ENCODE measurements around the gene IFNA2.

DNA sequence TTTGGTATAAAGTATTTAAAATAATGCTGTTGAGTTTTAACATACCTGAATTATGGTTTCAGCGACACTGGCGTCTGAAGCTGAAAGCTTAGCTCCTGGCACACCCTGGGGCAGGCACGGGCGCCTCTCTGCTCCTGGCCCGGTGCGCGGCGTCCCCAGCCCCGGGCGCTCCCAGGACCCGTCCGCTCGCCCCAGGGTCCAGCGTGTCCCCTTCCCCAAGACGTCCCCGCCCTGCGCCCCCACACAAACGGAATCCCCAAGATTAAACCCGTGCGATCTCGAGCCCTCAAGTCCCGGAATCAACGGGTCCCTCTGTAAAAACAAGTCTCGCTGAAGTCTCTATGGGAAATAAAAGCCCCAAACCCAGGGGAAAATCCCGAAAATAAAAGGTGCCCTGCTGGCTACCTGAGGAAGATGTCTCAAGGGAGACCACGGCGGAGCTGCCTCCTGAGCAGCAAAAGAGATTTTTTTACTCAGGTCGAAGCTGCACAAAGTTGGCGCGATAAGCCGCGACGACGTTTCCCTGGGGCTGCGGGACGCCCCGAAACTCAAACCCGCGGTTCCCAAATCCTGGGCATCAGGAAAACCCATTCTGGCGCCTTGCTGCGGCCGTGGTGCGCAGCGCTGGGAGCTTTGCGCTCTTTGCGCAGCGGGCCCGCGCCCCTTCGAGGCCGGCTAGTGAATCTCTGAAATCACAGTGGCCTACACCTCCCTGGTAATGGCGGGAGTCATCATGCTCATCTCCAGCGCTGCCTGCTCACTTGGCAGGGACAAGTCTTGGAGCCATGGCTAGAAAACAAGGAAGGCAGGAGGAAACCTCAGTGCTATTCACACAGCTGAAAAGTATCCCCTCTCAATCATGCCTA, 17.4 kb upstream of the IFNA2 start:
- TF ChIP-seq, protein P1, sequence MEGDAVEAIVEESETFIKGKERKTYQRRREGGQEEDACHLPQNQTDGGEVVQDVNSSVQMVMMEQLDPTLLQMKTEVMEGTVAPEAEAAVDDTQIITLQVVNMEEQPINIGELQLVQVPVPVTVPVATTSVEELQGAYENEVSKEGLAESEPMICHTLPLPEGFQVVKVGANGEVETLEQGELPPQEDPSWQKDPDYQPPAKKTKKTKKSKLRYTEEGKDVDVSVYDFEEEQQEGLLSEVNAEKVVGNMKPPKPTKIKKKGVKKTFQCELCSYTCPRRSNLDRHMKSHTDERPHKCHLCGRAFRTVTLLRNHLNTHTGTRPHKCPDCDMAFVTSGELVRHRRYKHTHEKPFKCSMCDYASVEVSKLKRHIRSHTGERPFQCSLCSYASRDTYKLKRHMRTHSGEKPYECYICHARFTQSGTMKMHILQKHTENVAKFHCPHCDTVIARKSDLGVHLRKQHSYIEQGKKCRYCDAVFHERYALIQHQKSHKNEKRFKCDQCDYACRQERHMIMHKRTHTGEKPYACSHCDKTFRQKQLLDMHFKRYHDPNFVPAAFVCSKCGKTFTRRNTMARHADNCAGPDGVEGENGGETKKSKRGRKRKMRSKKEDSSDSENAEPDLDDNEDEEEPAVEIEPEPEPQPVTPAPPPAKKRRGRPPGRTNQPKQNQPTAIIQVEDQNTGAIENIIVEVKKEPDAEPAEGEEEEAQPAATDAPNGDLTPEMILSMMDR (IDR thresholded peaks at IDR 0.05) = no peak
- TF ChIP-seq ZFX (IDR thresholded peaks at IDR 0.05; ENCODE audit: borderline replicate concordance) = no peak

Measured in 22Rv1 (cell line).